Mononuclear cell (primary cell): ENCODE data around the gene SDK1. TPM values are rescaled to one million over a fixed set of nuclear protein-coding genes. Genes with fewer than 3 reads are reported as not detected.

Source experiments
- H3K27me3 ChIP-seq: 2 replicates; pipeline ENCODE4 v1.6.0; 2011; ENCODE audit warnings: low read length, control low read depth; ENCODE audit not compliant: insufficient read depth
- H3K4me1 ChIP-seq: 2 replicates; pipeline ENCODE4 v1.5.1; 2011; ENCODE audit warnings: mild to moderate bottlenecking, low read length, control low read depth; ENCODE audit not compliant: insufficient read depth
- H3K4me3 ChIP-seq: 2 replicates; pipeline ENCODE4 v1.5.1; 2011; ENCODE audit warnings: mild to moderate bottlenecking, low read length, moderate library complexity
- H3K9me3 ChIP-seq: 2 replicates; pipeline ENCODE4 v1.5.1; 2011; ENCODE audit warnings: low read depth, mild to moderate bottlenecking, control low read depth, low read length
- total RNA-seq: library from RNA; depleted of rRNA; stranded (reverse); fragments of >200 nt; gene quantifications from one replicate; pipeline ENCODE4 v1.2.3, GENCODE V29; 2012

Gene SDK1
- total RNA-seq, 1 donor, result 0.31 TPM

GRCh38 chr7:3345699-3346481 lies 44.8 kb downstream of the SDK1 start:
- no peaks in the 10 kb centered on the region for H3K4me1 ChIP-seq
- H3K4me3 ChIP-seq, result no peak overlapping the region
- H3K9me3 ChIP-seq, result no peaks in the 10 kb centered on the region
- peaks cover 3% of the 10 kb centered on the region for H3K27me3 ChIP-seq

DNA sequence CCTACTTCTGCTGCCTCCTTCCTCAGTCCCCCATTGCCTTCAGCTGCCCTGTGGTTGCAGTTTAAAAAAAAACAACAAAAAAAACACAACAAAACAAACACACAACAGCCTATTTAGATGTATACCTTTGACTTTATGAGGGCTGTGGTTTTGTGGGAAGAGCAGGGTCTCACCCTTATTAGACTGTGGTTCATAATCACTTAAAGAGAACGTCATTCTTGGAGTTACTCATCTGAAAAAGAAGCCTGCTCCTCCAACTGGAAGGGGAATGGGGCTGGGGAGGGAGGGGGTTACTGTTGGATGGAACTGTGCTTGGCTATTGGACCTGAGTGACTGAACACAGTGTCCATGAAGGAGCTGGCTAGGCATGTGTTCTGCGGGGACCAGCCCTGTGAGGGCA lies 48.1 kb downstream of the SDK1 start:
- peaks cover 3% of the 10 kb centered on the region for H3K27me3 ChIP-seq

DNA sequence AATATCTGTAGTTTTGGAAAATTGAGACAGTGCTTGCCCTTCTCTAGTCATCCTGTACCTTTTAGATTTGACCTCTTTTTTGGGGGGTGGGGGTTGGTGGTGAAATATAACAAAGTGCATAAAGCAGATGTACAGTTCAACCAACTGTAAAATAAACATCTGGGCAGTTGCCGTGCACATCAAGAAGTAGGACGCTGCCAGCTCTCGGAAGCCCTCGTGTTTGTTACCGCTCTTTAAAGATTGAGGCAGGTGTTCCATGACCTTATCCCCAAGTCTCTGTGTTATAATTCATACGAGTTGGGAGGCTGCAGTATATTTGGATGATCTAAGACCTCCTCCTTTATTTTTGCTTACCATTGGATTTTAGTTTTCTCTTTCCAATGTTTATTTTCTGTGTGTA lies 55.1 kb downstream of the SDK1 start:
- no peak overlapping the region for H3K4me3 ChIP-seq
- no peaks in the 10 kb centered on the region for H3K9me3 ChIP-seq
- H3K27me3 ChIP-seq, result no peaks in the 10 kb centered on the region
- no peaks in the 10 kb centered on the region for H3K4me1 ChIP-seq

More for the DNA sequence above, 48.1 kb downstream of the SDK1 start:
- H3K9me3 ChIP-seq, result no peaks in the 10 kb centered on the region
- H3K4me3 ChIP-seq, result no peak overlapping the region
- no peaks in the 10 kb centered on the region for H3K4me1 ChIP-seq

GRCh38 chr7:3358991-3359390 lies 57.9 kb downstream of the SDK1 start:
- H3K9me3 ChIP-seq, result no peaks in the 10 kb centered on the region
- H3K27me3 ChIP-seq, result no peaks in the 10 kb centered on the region

GRCh38 chr7:3367261-3367660 lies 66.2 kb downstream of the SDK1 start:
- Histone ChIP-seq H3K4me1 (no peaks in the 10 kb centered on the region), H3K9me3 (no peaks in the 10 kb centered on the region), H3K4me3 (no peak overlapping the region), H3K27me3 (no peaks in the 10 kb centered on the region)

More at GRCh38 chr7:3358991-3359390, 57.9 kb downstream of the SDK1 start:
- Histone ChIP-seq H3K4me1 (no peaks in the 10 kb centered on the region), H3K4me3 (no peak overlapping the region)

DNA sequence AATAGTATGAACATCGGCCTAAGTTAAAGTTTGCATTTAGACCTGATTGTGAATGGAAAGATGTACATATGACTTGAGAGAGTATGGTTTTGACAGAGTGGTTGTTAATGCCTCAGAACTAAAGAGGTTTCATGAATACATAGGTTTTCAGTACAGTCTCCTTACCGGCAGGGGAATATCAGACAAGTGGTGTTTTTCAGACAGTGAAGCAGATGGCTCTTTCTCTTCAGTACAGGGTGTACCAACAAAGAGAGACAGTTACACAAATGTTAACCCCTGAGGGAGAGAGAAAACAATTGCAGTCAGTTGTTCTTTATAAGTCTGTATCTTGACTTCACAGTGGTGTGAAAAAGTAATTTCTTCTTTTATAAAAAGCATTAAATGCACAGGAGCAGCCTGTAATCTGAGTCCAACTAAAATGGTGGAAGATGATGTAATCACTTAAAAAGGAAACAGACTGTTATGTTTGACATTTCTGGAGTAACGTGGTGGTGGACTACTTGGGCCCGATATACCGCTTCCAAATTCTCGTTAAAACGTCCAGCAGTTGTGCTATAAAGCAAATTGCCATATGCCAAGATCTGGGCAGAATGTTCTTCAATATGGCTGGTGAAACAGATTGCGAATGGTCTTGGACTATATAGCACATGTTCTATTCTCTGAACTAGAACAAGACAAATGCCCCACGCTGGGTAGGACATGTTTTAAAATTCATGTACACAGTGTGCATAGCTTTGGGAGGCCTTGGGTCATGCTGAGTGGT lies 69.2 kb downstream of the SDK1 start:
- Histone ChIP-seq H3K4me1 (no peaks in the 10 kb centered on the region), H3K27me3 (no peaks in the 10 kb centered on the region), H3K4me3 (no peak overlapping the region), H3K9me3 (no peaks in the 10 kb centered on the region)

DNA sequence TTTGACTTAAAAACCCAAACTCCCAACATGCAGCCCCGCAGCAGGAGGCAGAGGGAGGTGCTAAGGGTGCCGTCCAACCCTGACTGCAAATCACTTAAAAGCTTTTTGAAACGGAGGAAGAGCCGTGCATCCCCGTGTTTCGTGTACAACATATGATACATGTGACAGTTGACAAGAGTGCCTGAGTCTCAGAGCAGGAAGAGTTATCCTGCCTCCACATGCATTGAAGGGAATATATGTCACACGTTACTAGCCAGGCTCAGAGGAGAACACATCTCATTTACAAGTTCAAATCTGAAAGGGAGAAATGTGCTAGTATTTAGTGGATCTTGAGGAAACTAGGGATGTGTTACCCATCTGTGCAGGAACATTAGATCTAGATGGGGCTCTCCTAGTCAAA lies 69.9 kb downstream of the SDK1 start:
- Histone ChIP-seq H3K27me3 (no peaks in the 10 kb centered on the region), H3K4me3 (no peak overlapping the region), H3K9me3 (no peaks in the 10 kb centered on the region), H3K4me1 (no peaks in the 10 kb centered on the region)

GRCh38 chr7:3371601-3372000 lies 70.5 kb downstream of the SDK1 start:
- no peaks in the 10 kb centered on the region for H3K27me3 ChIP-seq
- H3K4me1 ChIP-seq, result no peaks in the 10 kb centered on the region
- H3K9me3 ChIP-seq, result no peaks in the 10 kb centered on the region
- no peak overlapping the region for H3K4me3 ChIP-seq

DNA sequence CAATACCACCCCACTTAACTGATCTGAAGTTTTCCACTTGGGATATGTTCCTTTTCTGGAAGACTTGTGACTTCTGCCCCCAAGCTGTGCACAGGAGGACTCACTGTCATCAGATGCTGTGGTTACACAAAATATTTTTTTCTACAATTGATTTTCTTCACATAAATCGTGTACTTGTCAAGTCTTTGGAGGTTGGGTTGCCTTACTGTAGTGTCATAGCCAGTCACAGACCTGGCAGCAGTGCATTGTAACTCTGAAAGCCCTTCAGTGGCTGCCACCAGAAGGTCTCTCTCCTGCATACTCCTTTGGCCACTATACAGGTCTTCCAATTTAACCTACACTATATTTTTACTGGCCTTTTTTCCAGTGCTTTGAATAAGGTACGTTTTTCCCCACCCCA lies 73.2 kb downstream of the SDK1 start:
- no peaks in the 10 kb centered on the region for H3K27me3 ChIP-seq
- H3K9me3 ChIP-seq, result no peaks in the 10 kb centered on the region
- no peak overlapping the region for H3K4me3 ChIP-seq
- H3K4me1 ChIP-seq, result no peaks in the 10 kb centered on the region

DNA sequence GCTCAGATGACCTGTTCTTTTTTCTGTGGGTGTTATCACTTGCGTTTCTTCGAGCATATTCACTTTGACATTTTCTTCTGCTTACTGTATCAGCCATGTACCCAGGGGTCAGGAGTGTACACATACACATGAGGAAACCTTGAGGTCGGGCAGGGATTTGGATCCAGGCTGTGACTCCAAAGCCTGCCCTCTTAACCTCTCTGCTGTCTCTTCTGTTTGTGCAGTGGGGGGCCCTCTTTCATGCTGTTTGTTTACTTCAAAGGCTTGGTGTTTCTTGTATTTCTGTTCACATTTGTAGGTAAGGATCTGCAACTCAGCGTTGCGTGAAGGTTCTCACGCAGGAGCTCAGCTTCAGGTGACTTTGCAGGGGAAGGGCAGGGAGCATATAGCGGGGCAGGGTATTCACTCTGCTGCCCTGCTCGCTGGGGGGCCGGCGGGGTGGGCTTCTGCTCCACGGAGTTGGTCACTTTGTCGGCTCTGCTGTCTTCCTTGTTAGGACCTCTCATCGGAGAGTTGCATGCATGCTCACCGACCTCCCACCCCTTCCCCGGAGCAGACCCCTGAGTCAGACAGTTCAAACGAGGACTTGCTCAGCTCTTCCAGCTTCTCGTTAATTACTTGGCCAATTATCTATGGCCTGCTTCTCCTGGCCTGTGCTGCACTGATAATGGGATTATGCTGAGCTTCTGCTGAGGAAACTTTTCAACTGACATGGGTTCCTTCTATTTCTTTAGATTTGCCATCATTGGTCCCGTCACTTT lies 77.5 kb downstream of the SDK1 start:
- Histone ChIP-seq H3K4me3 (no peak overlapping the region), H3K9me3 (no peaks in the 10 kb centered on the region), H3K4me1 (no peaks in the 10 kb centered on the region), H3K27me3 (no peaks in the 10 kb centered on the region)

GRCh38 chr7:3380034-3380433 lies 79.0 kb downstream of the SDK1 start:
- H3K9me3 ChIP-seq, result no peaks in the 10 kb centered on the region
- H3K4me1 ChIP-seq, result no peaks in the 10 kb centered on the region
- H3K4me3 ChIP-seq, result no peak overlapping the region
- peaks cover 2% of the 10 kb centered on the region for H3K27me3 ChIP-seq

DNA sequence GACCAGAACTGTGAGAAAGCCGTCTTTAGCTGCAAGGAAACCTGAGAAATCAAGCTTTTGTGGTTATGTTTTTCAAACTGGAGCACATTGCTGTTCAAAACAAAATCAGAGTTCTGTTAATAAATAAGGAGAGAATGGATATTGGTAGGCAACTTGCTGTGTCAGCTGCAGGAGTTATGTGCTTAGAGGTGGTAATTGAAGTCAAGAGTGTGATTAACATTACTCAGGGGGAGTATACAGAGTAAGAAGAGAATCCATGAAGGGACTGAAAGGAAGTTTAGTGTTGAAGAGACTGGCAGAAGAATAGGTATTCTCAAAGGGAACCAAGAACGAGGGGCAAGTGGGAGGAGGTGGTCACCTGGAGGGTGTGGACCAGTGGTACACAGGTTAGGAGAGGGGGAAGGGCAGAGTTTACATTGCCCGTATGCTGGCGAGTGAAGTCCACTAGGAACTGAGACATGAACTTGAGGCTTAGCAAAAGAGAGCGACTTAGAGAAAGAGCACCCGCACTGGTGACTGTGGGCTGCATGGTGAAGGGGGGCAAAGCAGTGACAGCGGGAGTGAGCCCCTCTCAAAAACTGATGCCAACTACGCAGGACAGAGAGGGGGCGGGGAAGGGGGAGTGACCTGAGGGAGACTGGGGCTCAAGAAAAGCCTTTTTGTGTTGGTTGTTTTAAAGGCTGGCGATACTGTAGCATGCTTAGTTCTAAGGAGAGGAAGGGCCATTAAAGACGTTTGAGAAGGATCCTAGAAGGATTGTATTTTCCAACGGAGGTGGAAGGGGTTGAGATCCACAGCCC lies 80.0 kb downstream of the SDK1 start:
- H3K9me3 ChIP-seq, result no peaks in the 10 kb centered on the region
- no peak overlapping the region for H3K4me3 ChIP-seq
- peaks cover 3% of the 10 kb centered on the region for H3K27me3 ChIP-seq
- H3K4me1 ChIP-seq, result no peaks in the 10 kb centered on the region

DNA sequence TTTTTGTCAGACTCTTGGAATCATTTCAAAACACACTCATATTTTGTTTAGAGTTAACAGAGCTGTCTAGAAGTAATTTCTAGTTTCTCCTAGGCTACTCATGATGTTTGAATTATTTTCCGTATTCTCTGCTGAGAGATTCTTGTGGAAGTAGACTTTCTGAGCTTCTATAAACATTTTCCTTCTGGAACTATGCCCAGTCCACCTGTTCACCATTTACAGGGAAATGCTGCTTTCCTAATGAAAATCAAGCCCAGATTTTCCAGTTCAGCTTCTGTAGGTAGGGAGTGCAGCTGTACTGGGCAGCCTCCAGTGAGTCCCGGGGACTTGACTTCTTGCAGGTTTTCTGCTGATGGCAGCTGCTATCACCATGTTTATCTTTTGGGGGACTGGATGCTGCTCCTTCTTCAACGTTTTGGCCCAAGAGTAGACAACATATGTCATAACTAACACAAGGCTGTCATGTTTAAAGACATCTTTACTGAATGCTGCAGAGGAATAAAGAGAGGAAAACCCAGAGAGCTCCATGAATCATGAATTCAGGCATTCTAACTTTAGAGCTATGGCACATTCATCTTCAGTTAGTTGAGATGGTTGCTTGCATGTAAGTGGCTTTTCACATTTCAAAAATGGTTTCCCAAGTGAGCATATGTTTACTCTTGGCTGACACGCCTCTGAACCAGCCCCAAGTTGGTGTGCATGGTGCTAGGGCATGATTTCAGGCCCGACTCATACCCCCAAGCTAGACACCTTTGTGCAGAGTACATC lies 85.6 kb downstream of the SDK1 start:
- Histone ChIP-seq H3K9me3 (no peaks in the 10 kb centered on the region), H3K4me1 (no peaks in the 10 kb centered on the region), H3K4me3 (no peak overlapping the region), H3K27me3 (peaks cover 8% of the 10 kb centered on the region)

DNA sequence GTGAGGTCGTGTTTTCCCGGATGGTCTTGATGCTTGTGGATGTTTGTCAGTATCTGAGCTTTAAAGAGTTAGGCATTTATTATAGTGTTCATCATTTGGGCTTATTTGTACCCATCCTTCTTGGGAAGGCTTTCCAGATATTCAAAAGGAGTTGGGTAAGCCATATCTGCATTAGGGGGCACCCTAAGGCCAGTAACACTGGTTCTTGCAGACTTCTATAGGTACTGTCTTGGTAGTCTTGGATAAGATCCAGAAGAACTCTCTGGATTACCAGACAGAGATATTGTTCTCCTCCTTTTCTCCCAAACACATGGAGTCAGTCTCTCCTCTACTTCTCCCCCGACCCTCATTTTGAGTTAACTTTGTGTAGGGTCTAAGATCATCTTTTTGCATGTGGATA lies 92.8 kb downstream of the SDK1 start:
- H3K4me3 ChIP-seq, result no peak overlapping the region
- no peaks in the 10 kb centered on the region for H3K4me1 ChIP-seq
- H3K27me3 ChIP-seq, result peaks cover 11% of the 10 kb centered on the region
- H3K9me3 ChIP-seq, result peaks cover 23% of the 10 kb centered on the region
